ENCODE results near the gene RAB3GAP2.
"Not testable (repeated sequence)": the region's sequence is repeated elsewhere in the genome, so short reads cannot be mapped to it uniquely, and the experiment has no call there.

RAB3GAP2 gene, protein sequence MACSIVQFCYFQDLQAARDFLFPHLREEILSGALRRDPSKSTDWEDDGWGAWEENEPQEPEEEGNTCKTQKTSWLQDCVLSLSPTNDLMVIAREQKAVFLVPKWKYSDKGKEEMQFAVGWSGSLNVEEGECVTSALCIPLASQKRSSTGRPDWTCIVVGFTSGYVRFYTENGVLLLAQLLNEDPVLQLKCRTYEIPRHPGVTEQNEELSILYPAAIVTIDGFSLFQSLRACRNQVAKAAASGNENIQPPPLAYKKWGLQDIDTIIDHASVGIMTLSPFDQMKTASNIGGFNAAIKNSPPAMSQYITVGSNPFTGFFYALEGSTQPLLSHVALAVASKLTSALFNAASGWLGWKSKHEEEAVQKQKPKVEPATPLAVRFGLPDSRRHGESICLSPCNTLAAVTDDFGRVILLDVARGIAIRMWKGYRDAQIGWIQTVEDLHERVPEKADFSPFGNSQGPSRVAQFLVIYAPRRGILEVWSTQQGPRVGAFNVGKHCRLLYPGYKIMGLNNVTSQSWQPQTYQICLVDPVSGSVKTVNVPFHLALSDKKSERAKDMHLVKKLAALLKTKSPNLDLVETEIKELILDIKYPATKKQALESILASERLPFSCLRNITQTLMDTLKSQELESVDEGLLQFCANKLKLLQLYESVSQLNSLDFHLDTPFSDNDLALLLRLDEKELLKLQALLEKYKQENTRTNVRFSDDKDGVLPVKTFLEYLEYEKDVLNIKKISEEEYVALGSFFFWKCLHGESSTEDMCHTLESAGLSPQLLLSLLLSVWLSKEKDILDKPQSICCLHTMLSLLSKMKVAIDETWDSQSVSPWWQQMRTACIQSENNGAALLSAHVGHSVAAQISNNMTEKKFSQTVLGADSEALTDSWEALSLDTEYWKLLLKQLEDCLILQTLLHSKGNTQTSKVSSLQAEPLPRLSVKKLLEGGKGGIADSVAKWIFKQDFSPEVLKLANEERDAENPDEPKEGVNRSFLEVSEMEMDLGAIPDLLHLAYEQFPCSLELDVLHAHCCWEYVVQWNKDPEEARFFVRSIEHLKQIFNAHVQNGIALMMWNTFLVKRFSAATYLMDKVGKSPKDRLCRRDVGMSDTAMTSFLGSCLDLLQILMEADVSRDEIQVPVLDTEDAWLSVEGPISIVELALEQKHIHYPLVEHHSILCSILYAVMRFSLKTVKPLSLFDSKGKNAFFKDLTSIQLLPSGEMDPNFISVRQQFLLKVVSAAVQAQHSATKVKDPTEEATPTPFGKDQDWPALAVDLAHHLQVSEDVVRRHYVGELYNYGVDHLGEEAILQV (N-terminal part only)

DNA sequence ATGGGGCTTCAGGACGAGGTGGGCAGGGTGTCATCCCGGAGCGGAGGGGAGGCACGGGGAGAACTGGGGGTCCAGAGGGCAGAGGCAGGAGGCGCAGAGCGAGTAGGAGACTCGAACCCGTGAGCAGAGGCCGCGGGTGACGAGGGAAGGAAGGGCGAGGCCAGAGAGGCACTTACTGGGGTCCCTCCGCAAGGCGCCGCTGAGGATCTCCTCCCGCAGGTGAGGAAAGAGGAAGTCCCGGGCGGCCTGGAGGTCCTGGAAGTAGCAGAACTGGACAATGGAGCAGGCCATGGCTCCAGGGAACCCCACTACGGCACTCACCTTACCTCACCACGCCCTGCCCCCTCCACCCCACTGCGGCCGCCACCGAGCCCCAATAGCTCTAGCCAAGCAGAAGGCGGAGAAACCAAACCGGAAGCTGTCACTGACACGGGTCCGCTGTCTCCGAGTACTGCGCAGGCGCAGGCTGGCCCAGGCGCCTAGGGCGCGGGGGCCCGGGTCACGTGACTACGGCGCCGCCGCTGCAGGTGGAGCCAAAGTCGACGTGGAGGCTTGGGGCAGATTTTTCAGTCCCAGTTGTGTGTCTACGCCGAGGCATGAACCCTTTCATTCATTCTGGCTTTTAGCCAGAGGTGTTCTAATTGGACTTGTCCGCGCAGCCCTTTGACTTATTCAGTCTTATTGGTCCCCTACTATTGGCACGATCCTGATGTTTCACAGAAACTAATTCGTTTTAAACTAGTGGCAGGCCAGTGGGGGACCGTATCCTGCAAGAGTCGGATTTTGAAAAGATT, at the start of gene RAB3GAP2:
TSS of gene RAB3GAP2 (minus strand) at position 407 of the 794 bp plus-strand sequence. CDS start at position 291, 116 bp downstream.
- Histone ChIP-seq H3K4me1 (ENCODE audit: control insufficient read depth, insufficient read depth, low read length) (peaks cover 30% of the 10 kb centered on the region), H3K27me3 (ENCODE audit: control insufficient read depth, insufficient read depth, low read length) (no peaks in the 10 kb centered on the region), H3K9ac (ENCODE audit: low read length) (peak within 1 kb of the TSS; percentile 95), H3K36me3 (ENCODE audit: control insufficient read depth, insufficient read depth, low read length) (peaks cover 24% of the 10 kb centered on the region), H3K9me3 (ENCODE audit: control insufficient read depth, insufficient read depth, low read depth, low read length) (no peaks in the 10 kb centered on the region), H3K27ac (ENCODE audit: low read depth, low read length) (peak within 1 kb of the TSS; percentile 75), H3K4me3 (ENCODE audit: low read depth, low read length) (peak within 1 kb of the TSS; percentile 95)

DNA sequence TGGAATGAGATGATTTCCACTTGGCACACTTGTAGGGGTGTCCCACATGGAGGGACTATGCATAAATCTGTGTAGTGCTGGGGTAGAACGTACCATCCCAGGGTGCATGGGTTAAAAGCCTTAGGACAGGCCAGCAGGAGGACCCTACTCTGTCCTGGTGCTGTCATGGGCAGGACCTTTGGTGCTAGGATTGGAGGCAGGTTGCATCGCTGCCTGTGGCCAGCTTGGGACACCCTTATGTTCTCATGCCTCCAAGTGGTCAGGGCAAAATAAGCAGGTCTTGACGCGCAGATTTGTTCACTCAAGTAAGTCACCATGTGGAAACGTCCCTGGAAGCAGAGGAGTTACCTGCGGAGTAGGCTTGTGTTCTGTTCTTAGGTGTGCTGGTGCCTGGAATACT, 49.5 kb upstream of the RAB3GAP2 start:
- no peak overlapping the region for H3K4me3 ChIP-seq (ENCODE audit: low read depth, low read length)
- H3K4me1 ChIP-seq (ENCODE audit: control insufficient read depth, insufficient read depth, low read length): no peaks in the 10 kb centered on the region
- H3K27me3 ChIP-seq (ENCODE audit: control insufficient read depth, insufficient read depth, low read length): no peaks in the 10 kb centered on the region
- H3K9ac ChIP-seq (ENCODE audit: low read length): no peak overlapping the region
- H3K27ac ChIP-seq (ENCODE audit: low read depth, low read length): no peak overlapping the region
- H3K9me3 ChIP-seq (ENCODE audit: control insufficient read depth, insufficient read depth, low read depth, low read length): no peaks in the 10 kb centered on the region
- H3K36me3 ChIP-seq (ENCODE audit: control insufficient read depth, insufficient read depth, low read length): no peaks in the 10 kb centered on the region

DNA sequence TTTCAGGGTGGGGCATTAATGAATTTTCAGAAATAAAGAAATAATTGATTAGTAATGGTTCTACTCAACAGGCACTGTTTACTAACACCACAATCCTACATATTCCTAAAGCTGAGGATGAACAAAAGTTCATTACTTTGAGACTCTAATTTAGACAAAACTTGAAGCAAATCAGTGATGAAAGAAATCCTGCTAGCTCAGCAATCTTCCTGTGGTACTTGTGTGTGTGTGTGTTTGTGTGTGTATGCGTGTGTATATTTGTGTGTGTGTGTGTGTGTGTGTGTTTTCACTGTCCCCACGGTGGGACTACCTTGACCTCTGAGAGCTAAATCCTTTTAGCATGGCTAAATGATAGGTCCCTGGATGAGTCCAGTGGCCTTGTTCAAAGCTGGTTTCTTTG, 48.5 kb upstream of the RAB3GAP2 start:
- Histone ChIP-seq H3K4me3 (ENCODE audit: low read depth, low read length) (no peak overlapping the region), H3K4me1 (ENCODE audit: control insufficient read depth, insufficient read depth, low read length) (no peaks in the 10 kb centered on the region), H3K27me3 (ENCODE audit: control insufficient read depth, insufficient read depth, low read length) (no peaks in the 10 kb centered on the region), H3K36me3 (ENCODE audit: control insufficient read depth, insufficient read depth, low read length) (no peaks in the 10 kb centered on the region), H3K9me3 (ENCODE audit: control insufficient read depth, insufficient read depth, low read depth, low read length) (no peaks in the 10 kb centered on the region), H3K27ac (ENCODE audit: low read depth, low read length) (no peak overlapping the region), H3K9ac (ENCODE audit: low read length) (no peak overlapping the region)

DNA sequence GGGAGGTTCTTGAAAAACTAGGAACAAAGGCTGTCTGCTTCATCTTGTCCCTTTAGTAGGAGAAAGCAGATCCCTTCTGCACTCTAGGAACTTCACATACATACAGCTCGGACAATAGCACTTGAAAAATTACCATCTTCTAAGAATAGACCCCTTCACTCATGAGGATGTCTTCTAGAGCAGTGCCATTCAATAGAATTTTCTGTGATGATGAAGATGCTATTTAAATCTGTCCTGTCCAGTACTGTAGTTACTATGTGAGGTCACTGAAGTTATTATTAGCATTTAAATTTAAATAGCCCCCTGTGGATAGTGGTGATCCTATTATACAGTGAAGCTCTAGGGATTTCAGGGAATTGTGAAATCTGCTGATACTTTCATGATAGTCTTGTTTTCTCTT, 46.4 kb upstream of the RAB3GAP2 start:
- no peak overlapping the region for H3K4me3 ChIP-seq (ENCODE audit: low read depth, low read length)
- H3K27me3 ChIP-seq (ENCODE audit: control insufficient read depth, insufficient read depth, low read length): no peaks in the 10 kb centered on the region
- no peak overlapping the region for H3K27ac ChIP-seq (ENCODE audit: low read depth, low read length)
- H3K36me3 ChIP-seq (ENCODE audit: control insufficient read depth, insufficient read depth, low read length): no peaks in the 10 kb centered on the region
- no peak overlapping the region for H3K9ac ChIP-seq (ENCODE audit: low read length)
- H3K4me1 ChIP-seq (ENCODE audit: control insufficient read depth, insufficient read depth, low read length): no peaks in the 10 kb centered on the region
- H3K9me3 ChIP-seq (ENCODE audit: control insufficient read depth, insufficient read depth, low read depth, low read length): no peaks in the 10 kb centered on the region

DNA sequence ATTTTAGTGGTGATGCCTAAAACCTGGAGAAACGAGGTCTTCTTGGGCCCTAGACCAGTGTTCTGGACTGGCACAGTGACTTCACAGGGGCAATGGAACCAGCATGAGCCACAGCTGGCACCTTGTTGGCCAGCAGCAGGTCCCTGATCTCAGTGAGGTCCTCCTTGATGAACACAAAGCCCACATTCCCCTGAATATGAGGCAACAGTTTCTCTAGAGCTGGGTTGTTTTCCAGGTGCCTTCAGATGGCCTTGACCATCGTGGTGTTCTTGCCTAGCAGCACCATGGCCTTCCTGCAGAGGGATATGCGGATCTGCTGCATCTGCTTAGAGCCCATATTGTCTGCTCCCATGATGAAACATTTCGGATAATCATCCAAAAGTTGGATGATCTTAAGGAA, 44.9 kb upstream of the RAB3GAP2 start:
- Histone ChIP-seq H3K27me3 (ENCODE audit: control insufficient read depth, insufficient read depth, low read length) (no peaks in the 10 kb centered on the region), H3K4me1 (ENCODE audit: control insufficient read depth, insufficient read depth, low read length) (no peaks in the 10 kb centered on the region), H3K36me3 (ENCODE audit: control insufficient read depth, insufficient read depth, low read length) (no peaks in the 10 kb centered on the region), H3K9me3 (ENCODE audit: control insufficient read depth, insufficient read depth, low read depth, low read length) (no peaks in the 10 kb centered on the region), H3K9ac (ENCODE audit: low read length) (no peak overlapping the region), H3K4me3 (ENCODE audit: low read depth, low read length) (no peak overlapping the region), H3K27ac (ENCODE audit: low read depth, low read length) (no peak overlapping the region)

DNA sequence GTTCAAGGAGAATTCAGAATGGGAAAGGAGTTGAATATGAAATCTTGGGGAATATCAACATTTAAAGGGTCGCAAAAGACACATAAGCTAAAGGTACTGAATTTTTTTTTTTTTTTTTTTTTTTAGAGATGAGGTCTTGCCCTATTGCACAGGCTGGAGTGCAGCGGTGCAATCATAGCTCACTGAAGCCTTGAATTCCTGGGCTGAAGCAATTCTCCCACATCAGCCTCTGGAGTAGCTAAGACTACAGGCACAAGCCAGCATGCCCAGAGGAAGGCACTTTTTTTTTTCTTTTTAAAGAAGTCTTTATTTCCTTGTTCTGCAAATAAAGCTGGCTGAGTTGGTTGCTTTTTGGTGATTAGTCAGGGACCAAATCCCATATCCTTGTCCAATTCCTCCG, 44.1 kb upstream of the RAB3GAP2 start:
- Histone ChIP-seq H3K27ac (ENCODE audit: low read depth, low read length) (no peak overlapping the region), H3K27me3 (ENCODE audit: control insufficient read depth, insufficient read depth, low read length) (no peaks in the 10 kb centered on the region), H3K36me3 (ENCODE audit: control insufficient read depth, insufficient read depth, low read length) (no peaks in the 10 kb centered on the region), H3K4me3 (ENCODE audit: low read depth, low read length) (no peak overlapping the region), H3K4me1 (ENCODE audit: control insufficient read depth, insufficient read depth, low read length) (no peaks in the 10 kb centered on the region), H3K9ac (ENCODE audit: low read length) (no peak overlapping the region), H3K9me3 (ENCODE audit: control insufficient read depth, insufficient read depth, low read depth, low read length) (no peaks in the 10 kb centered on the region)

DNA sequence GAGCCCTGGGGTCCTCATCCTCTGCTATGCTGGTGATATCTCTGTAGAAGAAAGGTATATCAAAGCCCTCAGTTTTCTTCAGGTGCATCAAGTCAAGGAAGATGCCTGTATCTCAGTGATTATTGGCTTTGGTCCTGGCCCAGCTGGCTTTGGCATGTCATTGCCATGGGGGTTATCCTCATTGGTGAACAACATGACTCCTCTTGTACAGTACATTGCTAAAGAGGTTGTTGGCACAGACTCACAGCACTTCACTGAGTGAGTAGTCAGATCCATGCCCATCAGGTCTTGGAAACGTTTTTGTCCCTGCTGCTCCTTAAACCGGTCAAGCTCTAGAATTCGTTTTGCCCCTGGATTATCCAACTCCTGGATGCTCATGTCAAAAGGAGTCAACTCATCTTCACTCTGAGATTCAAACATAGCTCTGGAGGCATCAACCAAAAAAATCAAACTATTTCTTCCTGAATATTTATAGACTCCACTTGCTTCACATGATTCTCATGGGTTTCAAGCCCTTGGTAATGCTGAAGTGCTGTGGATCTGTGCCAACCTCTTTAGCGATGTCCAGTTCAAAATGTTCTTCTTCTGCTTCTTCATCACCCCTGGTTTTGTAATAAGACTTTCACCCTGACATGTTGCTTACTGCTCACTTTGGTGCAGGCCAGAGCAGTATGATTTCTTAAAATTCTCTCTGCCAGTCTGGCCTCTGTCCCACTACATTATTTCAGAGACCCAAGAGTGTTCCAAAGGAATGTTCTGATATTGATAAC, 43.0 kb upstream of the RAB3GAP2 start:
- no peaks in the 10 kb centered on the region for H3K27me3 ChIP-seq (ENCODE audit: control insufficient read depth, insufficient read depth, low read length)
- no peaks in the 10 kb centered on the region for H3K4me1 ChIP-seq (ENCODE audit: control insufficient read depth, insufficient read depth, low read length)
- no peak overlapping the region for H3K9ac ChIP-seq (ENCODE audit: low read length)
- no peaks in the 10 kb centered on the region for H3K9me3 ChIP-seq (ENCODE audit: control insufficient read depth, insufficient read depth, low read depth, low read length)
- H3K4me3 ChIP-seq (ENCODE audit: low read depth, low read length): no peak overlapping the region
- H3K36me3 ChIP-seq (ENCODE audit: control insufficient read depth, insufficient read depth, low read length): no peaks in the 10 kb centered on the region
- no peak overlapping the region for H3K27ac ChIP-seq (ENCODE audit: low read depth, low read length)

DNA sequence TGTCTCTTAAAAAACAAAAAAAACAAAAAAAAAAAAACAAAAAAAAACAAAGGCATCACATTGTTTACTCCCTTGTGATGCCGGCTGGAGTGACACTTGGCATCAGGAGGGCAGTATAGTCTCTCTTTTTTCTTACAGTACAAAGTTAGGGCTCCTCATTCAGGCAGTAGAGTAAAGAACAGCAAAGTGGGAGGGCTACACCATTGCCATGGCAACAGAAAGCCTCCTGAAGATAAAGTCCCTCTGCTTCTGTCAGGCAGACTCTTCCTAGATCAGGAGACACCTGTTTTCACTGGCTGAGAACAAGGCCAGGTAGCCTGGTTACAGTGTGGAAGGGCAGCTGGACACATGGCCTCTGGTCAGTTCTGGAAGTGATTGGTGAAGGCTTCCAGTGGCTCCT, 41.3 kb upstream of the RAB3GAP2 start:
- Histone ChIP-seq H3K4me1 (ENCODE audit: control insufficient read depth, insufficient read depth, low read length) (no peaks in the 10 kb centered on the region), H3K4me3 (ENCODE audit: low read depth, low read length) (no peak overlapping the region), H3K27ac (ENCODE audit: low read depth, low read length) (no peak overlapping the region), H3K27me3 (ENCODE audit: control insufficient read depth, insufficient read depth, low read length) (no peaks in the 10 kb centered on the region), H3K9me3 (ENCODE audit: control insufficient read depth, insufficient read depth, low read depth, low read length) (no peaks in the 10 kb centered on the region), H3K9ac (ENCODE audit: low read length) (no peak overlapping the region), H3K36me3 (ENCODE audit: control insufficient read depth, insufficient read depth, low read length) (no peaks in the 10 kb centered on the region)

DNA sequence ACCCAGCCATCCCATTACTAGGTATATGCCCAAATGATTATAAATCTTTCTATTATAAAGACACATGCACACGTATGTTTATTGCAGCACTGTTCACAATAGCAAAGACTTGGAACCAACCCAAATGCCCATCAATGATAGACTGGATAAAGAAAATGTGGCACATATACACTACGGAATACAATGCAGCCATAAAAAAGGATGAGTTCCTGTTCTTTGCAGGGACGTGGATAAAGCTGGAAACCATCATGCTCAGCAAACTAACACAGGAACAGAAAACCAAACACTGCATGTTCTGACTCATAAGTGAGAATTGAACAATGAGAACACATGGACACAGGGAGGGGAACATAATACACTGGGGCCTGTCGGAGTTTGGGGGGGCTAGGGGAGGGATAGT, 37.9 kb upstream of the RAB3GAP2 start:
- not testable (repeated sequence) for H3K4me3 ChIP-seq (ENCODE audit: low read depth, low read length); H3K4me1 ChIP-seq (ENCODE audit: control insufficient read depth, insufficient read depth, low read length); H3K9ac ChIP-seq (ENCODE audit: low read length); H3K9me3 ChIP-seq (ENCODE audit: control insufficient read depth, insufficient read depth, low read depth, low read length); H3K27ac ChIP-seq (ENCODE audit: low read depth, low read length); H3K36me3 ChIP-seq (ENCODE audit: control insufficient read depth, insufficient read depth, low read length); H3K27me3 ChIP-seq (ENCODE audit: control insufficient read depth, insufficient read depth, low read length)

DNA sequence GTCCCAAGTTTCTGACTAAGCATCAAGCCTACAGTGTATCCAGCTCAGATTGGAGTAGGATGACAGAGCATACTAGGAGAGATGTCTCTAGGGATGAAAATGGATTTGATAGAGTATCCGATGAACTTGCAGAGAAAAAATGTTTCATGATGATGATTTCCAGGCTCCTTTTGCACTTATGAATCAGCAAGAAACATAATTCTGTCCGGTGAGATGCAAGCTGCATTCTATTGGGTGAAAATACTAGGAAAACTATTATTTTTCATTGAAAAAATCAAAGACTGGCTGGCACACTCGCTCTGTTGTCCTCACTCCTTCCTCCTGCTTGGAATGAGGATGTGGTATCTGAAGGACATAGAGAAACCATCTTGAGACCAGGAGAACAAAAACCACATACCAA, 35.4 kb upstream of the RAB3GAP2 start:
- Histone ChIP-seq H3K36me3 (ENCODE audit: control insufficient read depth, insufficient read depth, low read length) (no peaks in the 10 kb centered on the region), H3K27me3 (ENCODE audit: control insufficient read depth, insufficient read depth, low read length) (no peaks in the 10 kb centered on the region), H3K4me1 (ENCODE audit: control insufficient read depth, insufficient read depth, low read length) (no peaks in the 10 kb centered on the region), H3K27ac (ENCODE audit: low read depth, low read length) (no peak overlapping the region), H3K4me3 (ENCODE audit: low read depth, low read length) (no peak overlapping the region), H3K9me3 (ENCODE audit: control insufficient read depth, insufficient read depth, low read depth, low read length) (peaks cover 4% of the 10 kb centered on the region; the same call in 1 of the 2 replicates), H3K9ac (ENCODE audit: low read length) (no peak overlapping the region)
